Peyer's patch (tissue), 4 donors: ENCODE results near the gene MAGI2. TPM values are rescaled to one million over a fixed set of nuclear protein-coding genes. Genes with fewer than 3 reads are reported as not detected.

Experiments used
- DNase-seq, 3 donors: peaks; one replicate each; pipeline ENCODE4 v3.0.0-alpha.2; 2017 to 2019
- H3K27ac ChIP-seq, 4 donors: fragments of 200-600 bp; sonication (generic); one replicate each; pipeline ENCODE4 v1.5.1; 2016 to 2019
- H3K27me3 ChIP-seq, 2 donors: fragments of 200-600 bp; sonication (generic); one replicate each; pipeline ENCODE4 v1.5.1; 2019
- H3K36me3 ChIP-seq, 3 donors: fragments of 200-600 bp; sonication (generic); one replicate each; pipeline ENCODE4 v1.5.1; 2016 to 2019
- H3K4me1 ChIP-seq, 4 donors: fragments of 200-600 bp; sonication (generic); one replicate each; pipeline ENCODE4 v1.5.1; 2016 to 2019
- H3K4me3 ChIP-seq, 4 donors: fragments of 200-600 bp; sonication (generic); 1 replicate in 3 of 4; 2 replicates in 1 of 4; pipeline ENCODE4 v1.5.1; 2016 to 2019; ENCODE audit warnings: mild to moderate bottlenecking in 1 of 4
- H3K9me3 ChIP-seq, 4 donors: fragments of 200-600 bp; sonication (generic); one replicate each; pipeline ENCODE4 v1.5.1; 2016 to 2019; ENCODE audit warnings: mild to moderate bottlenecking in 1 of 4
- CTCF ChIP-seq, 6 experiments: fragments of 450-650 bp in 4 of 6; fragments of 200-600 bp in 2 of 6; sonication (generic) in 1 of 6; IDR thresholded peaks; one replicate each; pipeline ENCODE4 v1.5.1; 2017 to 2019; ENCODE audit warnings: antibody characterized with exemption in 6 of 6, mild to moderate bottlenecking in 3 of 6, moderate library complexity in 1 of 6
- POLR2A ChIP-seq, 2 donors: fragments of 450-650 bp; IDR thresholded peaks; one replicate each; pipeline ENCODE4 v1.5.1; 2017; ENCODE audit warnings: antibody characterized with exemption in 2 of 2, mild to moderate bottlenecking in 2 of 2, moderate library complexity in 2 of 2
- total RNA-seq, 4 donors: library from RNA; depleted of rRNA; stranded (reverse); fragments of >200 nt; gene quantifications; one replicate each; pipeline ENCODE4 v1.1.0, GENCODE V29; 2016

Gene MAGI2
- total RNA-seq, 4 donors from 2014 or later = 1.6 to 12.4 (median 2.8) TPM

- Histone ChIP-seq H3K27me3 (no peaks in the 10 kb centered on the region), H3K4me1 (no peaks in the 10 kb centered on the region), H3K4me3 (no peak overlapping the region), H3K27ac (no peak overlapping the region), H3K36me3 (no peaks in the 10 kb centered on the region), H3K9me3 (no peaks in the 10 kb centered on the region)
- TF ChIP-seq CTCF (IDR thresholded peaks at IDR 0.05) = no peak
- no peak for TF ChIP-seq POLR2A (IDR thresholded peaks at IDR 0.05)
- no peak for DNase-seq
These were observed 1119.0 kb downstream of the MAGI2 start for GRCh38 chr7:78334426-78334825.

- no peak for DNase-seq
- TF ChIP-seq CTCF (IDR thresholded peaks at IDR 0.05) (no peak), POLR2A (IDR thresholded peaks at IDR 0.05) (no peak)
- H3K36me3 ChIP-seq = no peaks in the 10 kb centered on the region
- no peaks in the 10 kb centered on the region for H3K9me3 ChIP-seq
- no peaks in the 10 kb centered on the region for H3K4me1 ChIP-seq
- no peak overlapping the region for H3K4me3 ChIP-seq
- no peak overlapping the region for H3K27ac ChIP-seq
- H3K27me3 ChIP-seq = no peaks in the 10 kb centered on the region
These were observed 1119.7 kb downstream of the MAGI2 start for GRCh38 chr7:78333530-78334425.

GRCh38 chr7:78329001-78329655 is 1124.3 kb downstream of the MAGI2 start:
- Histone ChIP-seq H3K4me3 (no peak overlapping the region), H3K36me3 (no peaks in the 10 kb centered on the region), H3K27ac (no peak overlapping the region), H3K27me3 (no peaks in the 10 kb centered on the region), H3K9me3 (no peaks in the 10 kb centered on the region), H3K4me1 (no peaks in the 10 kb centered on the region)
- no peak for DNase-seq
- no peak for TF ChIP-seq POLR2A (IDR thresholded peaks at IDR 0.05)
- no peak for TF ChIP-seq CTCF (IDR thresholded peaks at IDR 0.05)

GRCh38 chr7:78327718-78328117 is 1125.7 kb downstream of the MAGI2 start:
- no peak for DNase-seq
- TF ChIP-seq POLR2A (IDR thresholded peaks at IDR 0.05) = no peak
- TF ChIP-seq CTCF (IDR thresholded peaks at IDR 0.05) = no peak
- H3K36me3 ChIP-seq = no peaks in the 10 kb centered on the region
- H3K4me3 ChIP-seq = no peak overlapping the region
- no peaks in the 10 kb centered on the region for H3K4me1 ChIP-seq
- no peak overlapping the region for H3K27ac ChIP-seq
- H3K27me3 ChIP-seq = no peaks in the 10 kb centered on the region
- H3K9me3 ChIP-seq = no peaks in the 10 kb centered on the region

- Histone ChIP-seq H3K4me1 (no peaks in the 10 kb centered on the region), H3K36me3 (no peaks in the 10 kb centered on the region), H3K4me3 (no peak overlapping the region), H3K27me3 (no peaks in the 10 kb centered on the region), H3K27ac (no peak overlapping the region), H3K9me3 (no peaks in the 10 kb centered on the region)
- no peak for DNase-seq
- no peak for TF ChIP-seq CTCF (IDR thresholded peaks at IDR 0.05)
- no peak for TF ChIP-seq POLR2A (IDR thresholded peaks at IDR 0.05)
These were observed 1126.6 kb downstream of the MAGI2 start for GRCh38 chr7:78326876-78327275.
